HuH-7.5 (cell line): ENCODE measurements around the gene PCDH10.

Experiments used
- DNase-seq: peaks from one replicate; pipeline ENCODE4 v3.0.0; 2011; ENCODE audit warnings: low spot score

Gene PCDH10

DNA sequence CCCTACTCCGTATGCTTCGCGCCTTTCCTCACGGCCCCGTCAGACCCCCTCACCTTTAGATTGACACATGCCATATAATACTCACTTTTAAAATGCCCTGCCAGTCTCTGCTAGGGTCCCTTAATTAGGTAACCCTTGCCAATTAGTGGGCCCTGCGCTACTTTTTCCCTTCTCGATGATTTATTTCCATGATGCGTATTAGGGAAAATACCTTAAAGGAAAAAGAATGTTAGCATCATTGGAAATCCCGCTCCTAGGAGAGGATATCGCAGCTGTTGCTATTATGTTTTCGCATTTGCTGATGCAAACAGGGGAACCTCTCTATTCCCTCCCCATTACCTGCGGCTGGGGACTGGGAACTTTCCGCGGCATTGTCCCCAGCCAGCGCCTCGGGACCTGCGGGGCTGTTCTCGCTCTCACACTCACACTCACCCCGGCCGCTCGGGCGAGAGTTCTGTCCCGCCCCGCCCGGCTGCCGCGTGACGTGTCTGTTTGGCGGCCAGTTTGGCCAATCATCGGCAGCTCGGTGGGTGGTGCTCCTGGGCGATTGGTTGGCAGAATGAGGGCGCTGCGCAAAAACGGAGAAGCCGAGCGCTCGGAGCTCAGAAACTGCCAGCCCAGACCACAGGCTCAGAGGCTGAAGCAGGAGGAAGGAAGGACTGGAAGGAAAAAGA is at the start of gene PCDH10:
Gene PCDH10 (plus strand): TSS at position 605 of the 674 bp plus-strand sequence. CDS start 847 bp downstream, outside the sequence.
- no peak for DNase-seq

GRCh38 chr4:133102043-133102442 is 47.1 kb upstream of the PCDH10 start:
- no peak for DNase-seq

- no peak for DNase-seq
Observed at GRCh38 chr4:133102612-133103409, 46.3 kb upstream of the PCDH10 start.

GRCh38 chr4:133112641-133113040 is 36.5 kb upstream of the PCDH10 start:
- DNase-seq: no peak

DNA sequence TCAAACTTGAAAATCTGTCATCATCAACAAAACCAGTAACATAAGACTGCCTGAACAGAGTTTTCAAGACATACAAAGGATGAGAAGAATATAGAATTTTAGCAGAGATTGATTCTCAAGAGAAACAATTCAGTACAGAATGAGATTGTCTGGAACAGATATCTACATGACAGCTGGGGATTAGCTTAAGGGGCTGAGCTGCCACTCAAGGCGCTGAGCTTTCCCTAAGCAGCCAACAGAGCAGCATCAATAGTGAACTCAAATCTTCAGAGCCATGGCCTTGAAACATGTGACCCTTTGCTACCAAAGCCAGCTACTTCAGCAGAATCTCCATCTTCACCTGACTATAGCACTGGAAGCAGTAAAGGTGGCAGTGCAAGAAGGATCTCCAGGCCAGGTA is 24.3 kb upstream of the PCDH10 start:
- no peak for DNase-seq

GRCh38 chr4:133127500-133127899 is 21.6 kb upstream of the PCDH10 start:
- no peak for DNase-seq

GRCh38 chr4:133129237-133129636 is 19.9 kb upstream of the PCDH10 start:
- no peak for DNase-seq

DNA sequence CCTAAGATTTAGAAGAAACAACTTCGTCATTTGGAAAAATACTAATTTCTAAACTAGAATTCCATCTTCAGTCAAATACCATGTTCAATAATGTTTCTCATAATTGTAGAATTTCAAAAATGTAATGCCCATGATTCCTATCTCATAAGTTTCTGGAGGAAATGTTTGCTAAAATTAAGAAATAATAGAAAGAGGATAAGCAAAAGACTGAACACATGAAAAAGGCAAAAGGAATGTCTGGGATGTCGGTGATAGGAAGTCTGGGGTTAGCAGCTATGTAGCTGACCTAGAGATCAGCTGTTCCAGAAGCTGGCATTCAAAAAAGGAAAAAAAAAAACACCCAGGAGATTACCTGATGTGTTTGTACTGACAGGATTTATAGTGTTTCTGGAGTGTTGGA is 18.9 kb upstream of the PCDH10 start:
- no peak for DNase-seq

DNA sequence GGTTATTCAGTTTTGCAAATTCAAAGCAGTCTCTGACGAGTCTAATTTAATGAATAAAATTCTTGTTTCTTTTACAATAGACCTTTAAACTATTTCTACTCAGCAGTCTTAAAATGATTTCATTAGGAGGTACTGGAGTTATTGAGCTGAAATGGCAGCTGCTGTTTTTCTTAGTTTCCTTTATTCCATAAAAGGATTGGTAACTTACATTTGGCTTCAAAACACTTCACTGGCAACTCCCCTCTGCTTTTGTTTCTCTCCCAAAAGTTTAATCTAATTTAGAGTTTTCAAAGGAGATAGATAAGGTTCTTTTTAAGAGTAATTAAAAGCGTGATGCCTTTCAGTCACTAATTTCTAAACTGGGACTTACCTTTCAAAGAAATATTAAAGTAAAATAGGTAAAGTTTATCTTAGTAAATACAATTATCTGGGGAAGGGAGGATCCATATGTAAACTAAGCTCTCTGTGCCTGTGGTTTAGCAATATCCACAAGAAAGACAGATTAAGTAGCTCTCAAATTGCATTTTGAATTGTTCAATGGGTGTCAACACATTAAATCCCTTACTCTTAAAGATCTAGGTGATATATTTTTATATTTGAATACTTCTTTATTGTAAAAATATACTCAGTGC is 17.1 kb upstream of the PCDH10 start:
- DNase-seq: no peak

DNA sequence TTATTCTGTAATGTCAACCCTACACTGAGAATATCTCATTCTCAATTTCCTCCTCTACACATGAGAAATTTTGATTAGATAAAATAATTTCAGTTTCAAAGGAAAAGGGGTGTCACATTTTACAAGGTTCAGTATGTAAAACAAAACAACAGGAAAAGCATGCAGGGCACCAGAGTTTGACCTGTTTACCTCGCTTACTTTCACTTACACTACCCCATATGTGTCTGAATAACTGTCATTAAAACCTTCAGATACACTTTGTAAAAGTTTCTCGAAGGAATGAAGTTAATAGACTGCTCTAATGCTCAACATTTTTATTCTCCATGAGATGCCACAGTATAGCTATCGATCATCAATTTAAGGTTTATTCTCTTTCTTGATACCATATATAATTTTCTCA is 12.3 kb upstream of the PCDH10 start:
- DNase-seq: no peak

DNA sequence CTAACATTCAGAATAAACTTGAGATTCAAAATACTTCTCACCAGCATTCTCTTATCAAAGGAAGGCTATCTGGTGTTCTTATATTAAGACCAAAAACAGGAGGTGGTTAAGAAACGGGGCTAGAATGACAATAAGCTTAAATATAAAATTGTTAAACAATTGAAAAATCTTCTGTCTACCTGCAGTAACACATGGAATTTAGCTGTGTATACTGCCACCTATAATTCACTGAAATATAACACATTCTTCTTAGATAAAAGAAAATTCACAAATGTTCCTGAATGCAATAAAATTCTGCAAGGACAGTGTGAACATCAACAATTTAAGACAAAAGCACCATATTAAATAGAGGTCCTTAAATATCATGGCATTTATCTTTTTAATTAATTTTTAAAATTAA is 11.5 kb upstream of the PCDH10 start:
- DNase-seq: no peak

GRCh38 chr4:133143775-133144430 is 5.2 kb upstream of the PCDH10 start:
- no peak for DNase-seq

DNA sequence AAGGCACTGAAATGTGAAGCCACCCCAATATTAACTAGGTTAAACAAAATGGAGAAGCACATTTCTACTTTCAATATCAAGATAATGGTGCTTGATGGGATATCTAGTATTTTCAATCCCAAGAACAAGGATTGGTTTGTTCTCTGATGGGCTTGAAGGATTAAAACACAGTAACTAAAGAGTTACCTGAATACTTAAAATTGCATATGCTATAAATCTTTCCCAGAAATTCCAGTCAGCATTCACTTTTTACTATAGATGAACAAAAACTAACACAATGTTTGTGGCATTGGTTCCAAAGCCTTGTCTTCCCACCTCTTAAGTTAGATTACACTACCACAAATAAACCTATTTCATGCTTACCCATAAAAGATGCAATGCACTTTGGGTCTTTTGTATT is 3.9 kb upstream of the PCDH10 start:
- no peak for DNase-seq

DNA sequence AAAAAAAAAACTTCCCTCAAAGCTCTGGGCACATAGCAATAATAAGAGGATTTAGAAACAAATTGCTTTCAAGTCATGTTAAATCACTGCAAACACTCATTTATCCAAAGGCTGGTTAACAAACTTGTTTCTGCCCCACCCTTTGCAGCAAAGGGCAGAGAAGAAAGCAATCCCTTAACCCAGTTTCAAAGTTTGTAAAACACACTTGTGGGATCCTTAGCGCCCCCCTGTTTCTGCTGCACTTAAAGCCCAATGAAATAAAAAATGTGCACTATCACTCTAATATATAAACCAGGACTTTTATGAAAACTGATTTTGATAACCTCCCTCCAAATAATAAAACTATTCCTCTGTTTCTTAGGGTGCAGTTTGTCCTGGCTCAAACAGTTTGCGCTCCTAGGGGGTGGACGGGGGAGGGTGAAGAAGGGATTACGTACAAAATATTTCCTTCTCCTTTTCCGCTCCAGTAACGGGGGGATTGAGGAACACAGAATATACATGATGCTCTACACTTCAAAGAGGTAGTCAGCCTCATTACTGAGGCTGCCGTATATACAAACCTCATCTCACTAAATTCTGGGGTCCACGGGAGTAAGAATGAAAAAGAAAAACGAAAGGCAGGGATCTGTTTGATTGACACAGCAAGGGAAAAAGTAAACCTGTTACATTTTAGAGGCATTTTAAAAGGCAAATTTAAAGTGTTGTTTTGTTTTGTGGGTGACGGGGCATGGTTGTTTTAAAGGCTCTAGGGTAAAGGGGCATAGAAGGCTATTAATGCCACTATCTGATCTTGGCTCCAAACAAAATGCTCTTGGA is 3.1 kb upstream of the PCDH10 start:
- DNase-seq: no peak

DNA sequence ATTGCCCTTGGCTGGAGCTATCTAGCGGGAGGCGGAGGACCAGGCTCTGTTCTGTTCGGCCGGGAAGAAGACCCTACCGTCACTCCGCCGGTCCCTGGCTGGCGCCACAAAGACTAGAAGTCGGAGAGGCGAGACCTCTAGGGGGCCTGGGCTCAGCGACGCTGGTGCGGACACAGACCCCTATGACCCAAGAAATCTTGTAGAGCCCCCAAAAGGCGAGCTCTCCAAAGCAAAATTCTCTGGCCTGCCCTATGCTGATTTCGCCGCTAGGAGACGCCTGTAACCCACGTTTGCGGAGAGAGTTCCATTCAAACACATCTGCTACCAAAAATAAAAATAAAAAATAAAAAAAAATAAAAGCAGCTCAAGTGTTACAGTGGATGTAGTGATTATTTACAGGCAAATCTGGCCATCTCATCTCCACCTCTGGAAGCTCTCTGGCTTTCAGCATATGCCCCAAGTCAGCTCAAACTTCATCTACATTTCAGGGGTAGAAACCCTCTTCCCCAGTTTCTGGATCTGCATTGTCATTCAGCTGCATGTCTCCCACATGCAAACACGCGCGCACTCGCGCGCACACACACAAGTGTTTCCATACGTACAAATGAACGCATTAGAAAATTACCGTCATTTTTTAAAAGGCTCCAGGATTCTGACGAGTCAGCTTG is 2.4 kb upstream of the PCDH10 start:
- DNase-seq: no peak

- DNase-seq: no peak
Observed at GRCh38 chr4:133147286-133147821, 1.7 kb upstream of the PCDH10 start.

GRCh38 chr4:133147921-133148689 is 989 bp upstream of the PCDH10 start:
- DNase-seq: no peak

DNA sequence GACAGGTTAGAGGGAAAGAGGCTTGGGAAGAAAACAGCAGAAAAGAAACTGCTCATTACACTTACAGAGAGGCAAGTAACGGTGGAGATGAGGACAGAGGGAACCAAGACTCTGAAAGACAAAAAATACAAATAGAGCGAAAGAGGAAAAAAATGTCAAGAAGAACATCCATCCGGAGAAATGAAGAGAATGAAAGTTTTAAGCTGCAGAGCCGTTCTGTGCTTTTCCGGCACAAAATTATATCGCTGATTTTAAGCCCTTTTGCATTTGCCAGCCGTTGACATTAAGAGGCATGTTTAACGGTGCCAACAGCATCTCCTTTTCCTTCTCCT is 236 bp downstream of the PCDH10 start:
- DNase-seq: no peak

GRCh38 chr4:133149932-133150471 is 908 bp downstream of the PCDH10 start:
- DNase-seq: no peak
